ENCODE results near the gene C1orf174.
A peak's percentile ranks its signal among the peaks of the same experiment; 100 is the strongest.
"Not testable (repeated sequence)": the region's sequence is repeated elsewhere in the genome, so short reads cannot be mapped to it uniquely, and the experiment has no call there.

C1orf174 gene

GRCh38 chr1:3925762-3926161, 25.7 kb upstream of the C1orf174 start:
- DNase-seq (ENCODE audit: low read depth) = no peak

DNA sequence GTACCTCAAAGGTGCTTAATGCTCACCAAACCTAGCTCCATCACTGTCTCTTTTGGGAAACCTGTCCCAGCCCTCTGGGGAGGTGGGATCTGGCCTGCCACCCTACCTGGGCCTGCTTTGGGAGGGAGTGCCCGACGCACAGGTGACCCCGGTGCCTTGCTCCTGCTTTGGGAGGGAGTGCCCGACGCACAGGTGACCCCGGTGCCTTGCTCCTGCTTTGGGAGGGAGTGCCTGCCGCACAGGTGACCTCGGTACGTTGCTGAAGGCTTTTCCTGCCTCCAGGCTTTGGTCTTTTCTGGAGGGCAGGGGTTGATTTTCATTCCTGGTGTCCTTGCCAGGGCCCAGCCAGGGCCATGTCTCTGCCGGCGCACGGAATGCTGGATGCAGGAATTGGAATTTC, 25.2 kb upstream of the C1orf174 start:
- DNase-seq (ENCODE audit: low read depth) = no peak

- no peak for DNase-seq (ENCODE audit: low read depth)
Observed at GRCh38 chr1:3924825-3925220, 24.8 kb upstream of the C1orf174 start.

DNA sequence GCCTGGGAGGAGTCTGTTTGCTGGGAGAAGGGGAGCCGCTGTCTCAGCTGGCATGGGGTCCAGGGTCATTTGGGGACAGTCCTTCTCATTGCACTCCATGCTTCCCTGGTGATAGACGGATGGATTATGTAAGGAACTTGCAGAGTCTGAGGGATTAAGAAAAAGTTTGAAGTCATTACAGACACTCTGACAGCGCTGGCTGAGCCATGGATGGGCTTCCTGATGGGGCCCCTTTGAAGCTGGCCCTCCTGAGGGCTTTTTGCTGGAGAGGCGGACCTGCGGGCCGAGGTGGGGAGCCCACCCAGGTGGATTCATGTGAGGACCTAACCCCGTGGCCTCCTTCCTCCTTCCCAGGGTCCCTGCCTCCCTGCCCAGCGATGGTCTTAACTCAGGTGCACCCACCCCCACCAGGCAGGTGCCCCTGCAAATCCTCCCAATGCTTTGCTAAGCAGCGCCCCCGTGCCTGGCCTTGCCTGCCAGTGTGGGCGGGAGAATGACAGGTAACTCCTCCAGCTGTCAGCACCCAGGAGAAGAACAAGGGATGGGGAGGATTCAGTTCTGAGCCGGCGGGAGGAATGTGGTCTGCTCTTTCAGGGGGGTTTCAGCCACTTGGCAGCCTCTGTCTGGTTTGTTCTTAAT, 24.2 kb upstream of the C1orf174 start:
- DNase-seq (ENCODE audit: low read depth) = no peak

GRCh38 chr1:3923378-3924185, 23.5 kb upstream of the C1orf174 start:
- DNase-seq (ENCODE audit: low read depth) = no peak

GRCh38 chr1:3922851-3923250, 22.8 kb upstream of the C1orf174 start:
- no peak for DNase-seq (ENCODE audit: low read depth)

DNA sequence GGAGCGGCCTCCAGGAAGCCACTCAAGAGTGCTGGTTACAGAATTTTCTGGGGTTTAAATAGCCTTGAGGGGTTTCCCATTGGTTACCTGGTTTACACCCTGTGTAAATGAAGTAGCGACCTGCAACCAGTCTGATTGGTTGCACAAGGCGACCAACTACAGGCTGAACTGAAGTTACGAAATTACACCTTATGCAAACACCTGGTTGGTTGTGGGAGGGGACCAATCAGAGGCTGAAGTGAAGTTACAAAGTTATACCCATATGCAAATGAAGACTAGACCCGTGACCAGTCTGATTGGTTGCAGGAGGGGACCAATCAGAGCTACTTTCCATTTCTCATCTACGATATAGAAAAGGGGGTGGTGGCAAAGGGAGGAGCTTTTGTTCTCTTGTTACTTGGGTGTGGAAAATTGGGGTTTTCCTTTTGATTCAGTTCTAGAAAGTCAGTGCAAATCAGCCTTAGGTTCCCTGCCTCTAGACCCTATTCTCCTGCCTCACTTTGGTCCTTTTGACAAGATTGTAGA, 22.2 kb upstream of the C1orf174 start:
- DNase-seq (ENCODE audit: low read depth) = no peak

DNA sequence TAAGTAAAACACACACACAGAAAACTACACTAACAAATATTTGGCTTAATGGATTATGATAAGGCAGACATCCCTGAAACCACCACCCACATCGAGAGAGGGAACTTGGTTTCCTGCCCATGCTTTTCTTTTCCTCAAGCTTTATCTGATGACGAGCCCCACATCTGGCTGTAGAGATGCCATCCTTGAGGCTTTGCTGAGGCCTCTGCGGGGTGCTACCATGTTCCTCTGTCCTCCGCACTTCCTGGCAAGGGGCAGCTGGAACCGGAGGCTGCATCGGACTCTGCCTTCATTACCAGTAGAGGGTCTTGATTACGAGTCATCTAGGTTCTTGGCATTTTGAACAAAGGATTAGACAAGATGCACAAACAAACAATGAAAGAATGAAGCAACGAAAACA, 21.7 kb upstream of the C1orf174 start:
- DNase-seq (ENCODE audit: low read depth) = no peak

GRCh38 chr1:3919706-3920105, 19.6 kb upstream of the C1orf174 start:
- DNase-seq (ENCODE audit: low read depth) = no peak

GRCh38 chr1:3918966-3919611, 19.0 kb upstream of the C1orf174 start:
- no peak for DNase-seq (ENCODE audit: low read depth)

GRCh38 chr1:3918359-3918758, 18.3 kb upstream of the C1orf174 start:
- not testable (repeated sequence) for DNase-seq (ENCODE audit: low read depth)

DNA sequence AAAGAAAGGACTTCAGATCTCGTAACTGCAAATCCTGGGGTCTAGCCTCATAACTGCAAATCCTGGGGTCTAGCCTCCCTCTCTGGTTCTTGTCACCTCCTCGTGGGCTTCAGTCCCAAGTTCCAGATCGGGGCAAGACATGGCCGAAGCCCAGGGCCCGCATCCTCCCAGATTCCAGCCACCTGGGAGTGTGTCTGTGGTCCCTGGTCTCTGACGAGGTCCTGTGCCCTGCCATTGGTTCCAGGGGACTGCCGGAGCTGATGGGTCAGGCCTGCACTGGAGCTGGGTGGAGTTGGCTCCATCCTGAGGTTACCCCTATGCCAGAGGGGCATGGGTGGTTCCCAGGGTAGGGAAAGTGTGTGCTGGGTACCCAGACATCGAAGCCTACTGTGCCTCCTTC, 17.7 kb upstream of the C1orf174 start:
- DNase-seq (ENCODE audit: low read depth) = no peak

GRCh38 chr1:3915551-3916121, 15.6 kb upstream of the C1orf174 start:
- no peak for DNase-seq (ENCODE audit: low read depth)

DNA sequence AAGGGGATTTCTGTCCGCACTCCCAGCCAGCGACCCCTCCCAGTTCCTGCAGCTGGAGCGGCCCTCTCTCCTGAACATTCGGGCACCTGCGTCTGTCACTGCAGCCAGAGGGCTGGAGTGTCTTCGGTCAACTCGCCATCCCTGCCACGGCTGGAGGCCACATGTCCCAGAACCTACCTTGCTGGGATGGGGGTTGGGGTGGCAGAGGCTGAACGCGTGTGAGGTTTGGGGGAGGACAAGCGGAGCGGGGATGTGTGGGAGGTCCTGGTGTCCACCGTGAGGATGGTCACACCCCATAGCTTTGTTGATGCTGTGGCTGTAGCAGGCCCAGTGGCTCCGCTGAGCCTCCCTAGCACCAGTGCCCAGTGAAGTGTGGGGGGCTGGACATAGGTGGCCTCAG, 14.8 kb upstream of the C1orf174 start:
- DNase-seq (ENCODE audit: low read depth) = no peak

DNA sequence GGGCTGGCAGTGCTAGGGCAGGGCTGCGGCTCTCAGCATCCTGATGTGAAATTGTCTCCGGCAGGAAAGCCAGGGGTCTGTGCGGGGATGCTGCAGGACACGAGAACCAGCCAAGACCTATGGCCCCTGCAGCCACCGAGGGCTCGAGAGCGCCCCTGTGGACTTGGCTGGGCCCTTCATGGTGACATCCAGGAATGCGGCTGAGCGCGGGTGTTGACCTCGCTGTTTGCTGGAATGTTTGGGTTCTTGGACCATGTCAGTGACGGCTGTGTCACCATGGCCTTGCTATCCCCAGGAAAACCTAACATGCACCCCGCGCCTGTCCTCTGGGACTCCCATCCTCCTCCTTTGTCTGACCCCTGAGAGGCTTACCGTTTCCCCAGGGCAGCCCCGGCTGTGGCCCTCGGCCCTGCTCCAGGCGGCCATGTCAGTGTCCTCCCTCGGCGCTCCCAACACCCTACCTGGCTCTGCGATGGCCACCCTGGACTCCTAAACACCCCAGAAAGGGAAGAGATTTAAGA, 14.3 kb upstream of the C1orf174 start:
- DNase-seq (ENCODE audit: low read depth) = no peak

GRCh38 chr1:3912809-3913685, 13.0 kb upstream of the C1orf174 start:
- DNase-seq (ENCODE audit: low read depth) = no peak

- DNase-seq (ENCODE audit: low read depth) = no peak
Observed at GRCh38 chr1:3911981-3912808, 12.1 kb upstream of the C1orf174 start.

GRCh38 chr1:3910857-3911845, 11.1 kb upstream of the C1orf174 start:
- DNase-seq (ENCODE audit: low read depth) = peak; percentile 63

GRCh38 chr1:3910049-3910731, 10.1 kb upstream of the C1orf174 start:
- DNase-seq (ENCODE audit: low read depth) = no peak
